Measurements from ENCODE around the gene ILKAP. TPM values are rescaled to one million over a fixed set of nuclear protein-coding genes. Genes with fewer than 3 reads are reported as not detected.

ILKAP gene
- total and polyA plus RNA-seq, 11 donors: 12.4 to 41.7 (median 24.0) TPM

DNA sequence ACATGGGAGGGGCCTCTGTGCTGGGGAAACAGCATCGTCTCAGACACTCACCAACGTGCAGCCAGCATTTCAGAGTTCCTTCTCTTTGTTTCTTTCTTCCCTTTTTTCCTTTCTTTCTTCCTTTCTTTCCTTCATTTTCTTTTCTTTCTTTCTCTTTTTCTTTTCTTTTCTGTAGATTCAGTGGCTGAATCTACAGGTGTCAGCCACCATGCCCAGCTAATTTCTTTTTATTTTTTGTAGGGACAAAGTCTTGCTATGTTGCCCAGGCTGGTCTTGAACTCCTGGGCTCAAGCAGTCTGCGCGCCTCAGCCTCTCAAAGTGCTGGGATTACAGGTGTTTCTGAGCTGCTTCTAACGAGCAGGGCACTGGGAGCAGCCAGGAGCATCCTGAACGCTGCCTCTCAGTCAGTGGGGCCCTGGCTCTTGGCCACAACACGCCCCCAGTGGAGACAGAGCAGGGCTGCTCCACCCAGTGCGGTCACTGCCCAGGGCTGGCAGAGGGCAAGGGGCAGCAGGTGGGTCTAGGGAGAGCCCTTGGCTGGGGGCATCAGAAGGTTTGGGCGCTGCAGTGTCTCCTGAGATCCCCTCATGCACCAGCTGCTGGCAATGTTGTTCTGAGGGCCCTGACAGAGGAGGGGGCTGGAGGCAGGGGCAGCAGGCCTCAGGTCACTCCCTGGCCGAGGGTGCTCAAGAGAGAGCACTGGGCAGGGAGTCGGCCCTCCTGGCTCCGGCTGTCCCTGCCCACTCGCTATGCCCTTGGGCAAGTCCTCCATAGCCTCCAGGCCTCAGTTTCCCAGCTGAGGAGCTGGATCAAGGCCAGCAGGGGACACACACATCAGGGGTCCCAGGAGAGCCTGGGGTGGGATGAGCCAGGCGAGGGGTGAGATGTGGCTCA is 69.7 kb downstream of the ILKAP start:
- DNase-seq: peak in 3 of 5 donors; percentile 23 to 44 (median 24)
- H3K9me3 ChIP-seq: no peaks in the 10 kb centered on the region
- H3K4me3 ChIP-seq: no peak overlapping the region
- TF ChIP-seq POLR2A (IDR thresholded peaks at IDR 0.05) (no peak), CTCF (IDR thresholded peaks at IDR 0.05) (no peak)
- H3K36me3 ChIP-seq: no peaks in the 10 kb centered on the region
- WGBS, 4 donors: 67 to 76% (median 71%) methylated on average over 12 to 14 of the region's 14 CpGs
- no peak overlapping the region for H3K27ac ChIP-seq
- intact Hi-C loops (cut with DNase I): no loop called here
- no peak for ATAC-seq
- no peaks in the 10 kb centered on the region for H3K27me3 ChIP-seq
- H3K4me1 ChIP-seq: peaks cover 0 to 23% (median 11%) of the 10 kb centered on the region in 12 donors

- Histone ChIP-seq H3K36me3 (no peaks in the 10 kb centered on the region), H3K4me3 (no peak overlapping the region), H3K9me3 (no peaks in the 10 kb centered on the region), H3K4me1 (peaks cover 0 to 15% (median 4%) of the 10 kb centered on the region in 12 donors), H3K27me3 (no peaks in the 10 kb centered on the region), H3K27ac (no peak overlapping the region)
- DNase-seq (peak in 3 of 5 donors; percentile 18 to 48 (median 19)), ATAC-seq (no peak)
- intact Hi-C loops (cut with DNase I): no loop called here
- TF ChIP-seq CTCF (IDR thresholded peaks at IDR 0.05) (no peak), POLR2A (IDR thresholded peaks at IDR 0.05) (no peak)
- 77 to 90% (median 85%) methylated on average over 18 to 23 of the region's 23 CpGs for WGBS, 4 donors
These were observed 70.7 kb downstream of the ILKAP start for GRCh38 chr2:238132463-238133450.

- WGBS, 4 donors: 87 to 93% (median 89%) methylated on average over 12 to 14 of the region's 14 CpGs
- intact Hi-C loops (cut with DNase I): no loop called here
- no peak overlapping the region for H3K4me3 ChIP-seq
- no peaks in the 10 kb centered on the region for H3K36me3 ChIP-seq
- peaks cover 0 to 16% (median 1%) of the 10 kb centered on the region in 12 donors for H3K4me1 ChIP-seq
- ATAC-seq (no peak), DNase-seq (peak in 3 of 5 donors; percentile 8 to 40 (median 19))
- no peak for TF ChIP-seq POLR2A (IDR thresholded peaks at IDR 0.05)
- TF ChIP-seq CTCF (IDR thresholded peaks at IDR 0.05): no peak
- H3K27ac ChIP-seq: no peak overlapping the region
- no peaks in the 10 kb centered on the region for H3K9me3 ChIP-seq
- no peaks in the 10 kb centered on the region for H3K27me3 ChIP-seq
These were observed 71.6 kb downstream of the ILKAP start for GRCh38 chr2:238131761-238132462.
